Limb (tissue), 2 donors: ENCODE results near the gene RIOK2.
"Not testable (repeated sequence)": the region's sequence is repeated elsewhere in the genome, so short reads cannot be mapped to it uniquely, and the experiment has no call there.

Experiments
- DNase-seq, 2 donors: peaks; one replicate each; pipeline ENCODE4 v3.0.0-alpha.2; 2016; ENCODE audit errors: extremely low spot score in 2 of 2

Gene RIOK2

GRCh38 chr5:97167435-97167834, 15.6 kb downstream of the RIOK2 start:
- no peak for DNase-seq

DNA sequence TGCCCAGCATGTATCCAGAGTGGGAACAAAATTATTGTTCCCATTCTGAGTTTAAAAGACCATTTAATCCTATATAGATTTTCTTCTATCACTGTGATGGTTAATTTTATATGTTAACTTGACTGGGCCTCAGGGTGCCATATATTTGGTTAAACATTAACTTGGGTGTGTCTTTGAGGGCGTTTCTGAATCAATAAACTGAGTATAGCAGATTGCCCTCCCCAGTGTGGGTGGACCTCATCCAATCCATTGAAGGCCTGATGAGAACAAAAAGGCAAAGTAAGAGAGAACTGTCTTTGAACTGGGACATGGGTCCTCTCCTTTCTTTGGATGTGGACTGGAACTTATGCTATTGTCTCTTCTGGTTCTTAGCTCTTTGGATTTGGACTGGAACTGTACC, 17.3 kb downstream of the RIOK2 start:
- no peak for DNase-seq

DNA sequence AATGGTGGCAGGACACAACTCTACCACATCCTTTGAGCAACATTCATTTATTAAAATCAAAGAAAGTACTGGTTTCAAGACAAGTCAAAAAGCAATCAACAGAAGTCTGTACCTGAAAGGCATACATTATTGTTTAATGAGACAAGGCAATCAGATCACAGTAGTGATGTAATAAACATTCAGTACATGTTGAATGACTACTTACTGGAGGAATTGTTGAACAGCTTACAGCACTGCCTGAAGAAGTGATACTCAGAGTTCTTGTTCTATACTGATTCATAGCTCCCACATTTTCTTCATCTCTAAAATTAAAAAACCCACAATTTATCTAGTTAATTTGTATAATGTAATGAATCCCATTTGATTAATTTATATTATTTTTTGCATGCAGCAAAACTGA, 18.2 kb downstream of the RIOK2 start:
- DNase-seq = no peak

DNA sequence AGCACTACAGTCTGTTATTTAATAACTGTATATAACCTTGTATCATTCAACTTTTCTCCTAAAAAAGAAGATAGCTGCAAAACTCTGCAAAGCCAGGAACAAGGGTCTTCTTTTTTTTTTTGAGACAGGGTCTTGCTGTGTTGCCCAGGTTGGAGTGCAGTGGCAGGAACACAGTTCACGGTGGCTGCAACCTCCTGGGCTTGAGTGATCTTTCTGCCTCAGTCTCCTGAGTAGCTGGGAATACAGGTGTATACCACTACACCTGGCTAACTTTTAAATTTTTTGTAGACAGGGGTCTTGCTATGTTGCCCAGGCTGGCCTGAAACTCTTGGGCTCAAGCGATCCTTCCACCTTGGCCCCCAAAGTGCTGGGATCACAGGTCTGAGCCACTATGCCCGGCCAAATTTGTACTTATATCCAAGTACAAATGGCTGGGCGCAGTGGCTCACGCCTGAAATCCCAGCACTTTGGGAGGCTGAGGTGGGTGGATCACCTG, 19.2 kb downstream of the RIOK2 start:
- no peak for DNase-seq

DNA sequence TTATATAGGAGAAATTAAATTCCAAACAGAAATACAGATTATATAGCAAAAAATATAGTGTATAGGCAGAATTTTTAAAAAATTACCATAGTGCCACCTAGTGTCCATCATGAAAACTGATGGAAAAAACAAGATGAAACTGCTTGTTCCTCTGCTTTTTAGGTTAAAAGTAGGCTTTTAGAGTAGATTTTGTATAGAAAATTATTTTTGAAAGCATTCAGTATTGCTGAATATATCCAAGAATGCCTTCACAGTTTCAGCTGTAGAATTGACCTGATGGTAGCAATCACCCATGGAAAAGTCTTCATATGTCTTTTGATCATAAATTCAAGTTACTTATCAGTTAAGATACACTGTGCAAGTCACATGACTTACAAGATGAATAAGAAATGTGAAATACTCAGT, 19.7 kb downstream of the RIOK2 start:
- DNase-seq = peak in 1 of 2 donors; percentile 58

DNA sequence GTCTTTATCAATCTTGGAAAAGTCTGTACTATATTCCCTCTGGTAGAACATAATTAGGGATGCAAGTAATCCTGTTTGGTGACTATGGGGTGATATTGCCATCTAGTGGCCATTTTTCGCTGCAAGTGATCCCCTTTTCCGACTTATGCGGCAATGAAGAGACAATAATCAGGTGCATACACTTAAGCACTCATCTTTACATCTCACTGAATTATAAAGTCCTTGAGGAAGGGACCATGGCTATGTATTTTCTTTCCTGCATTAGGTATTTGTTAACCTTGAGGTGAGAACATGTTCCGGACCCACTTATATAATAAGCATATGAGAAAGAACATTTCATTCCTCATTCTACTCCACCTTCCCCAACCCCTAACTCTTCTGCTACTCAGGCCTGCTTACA, 21.0 kb downstream of the RIOK2 start:
- DNase-seq = peak; percentile 74 to 75

DNA sequence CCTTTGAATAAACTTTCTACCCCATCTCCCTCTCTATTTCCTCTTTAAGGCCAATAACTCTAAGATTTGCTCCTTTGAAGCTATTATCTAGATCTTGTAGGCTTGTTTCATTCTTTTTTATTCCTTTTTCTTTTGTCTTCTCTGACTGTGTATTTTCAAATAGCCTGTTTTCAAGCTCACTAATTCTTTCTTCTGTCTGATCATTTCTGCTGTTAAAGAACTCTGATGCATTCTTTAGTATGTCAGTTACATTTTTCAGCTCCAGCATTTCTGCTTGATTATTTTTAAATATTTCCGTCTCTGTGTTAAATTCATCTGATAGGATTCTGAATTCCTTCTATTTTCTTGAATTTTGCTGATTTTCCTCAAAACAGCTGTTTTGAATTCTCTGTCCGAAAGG, 25.4 kb downstream of the RIOK2 start:
- DNase-seq = no peak

- no peak for DNase-seq
Observed at GRCh38 chr5:97151370-97151769, 31.7 kb downstream of the RIOK2 start.

- DNase-seq = no peak
Observed at GRCh38 chr5:97150401-97150800, 32.6 kb downstream of the RIOK2 start.

- DNase-seq = no peak
Observed at GRCh38 chr5:97149709-97150108, 33.3 kb downstream of the RIOK2 start.

GRCh38 chr5:97148288-97148687, 34.8 kb downstream of the RIOK2 start:
- DNase-seq = no peak

DNA sequence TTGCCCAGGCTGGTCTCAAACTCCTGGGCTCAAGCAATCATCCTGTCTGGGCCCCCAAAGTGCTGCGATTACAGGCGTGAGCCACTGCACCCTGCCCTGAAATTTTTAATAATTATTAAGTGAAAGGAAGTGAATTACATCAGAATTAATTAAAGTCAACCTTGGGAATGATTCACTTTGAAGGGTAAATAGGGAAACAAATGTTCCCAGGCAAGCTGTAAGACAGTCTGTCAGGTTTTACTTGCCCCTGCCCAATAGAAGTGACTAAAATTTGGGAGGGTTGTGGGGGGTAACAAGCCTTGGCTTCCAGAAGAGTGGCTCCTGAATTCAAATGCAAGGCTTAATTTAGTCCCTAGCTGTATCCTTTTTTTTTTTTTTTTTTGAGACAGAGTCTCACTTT, 39.3 kb downstream of the RIOK2 start:
- DNase-seq = no peak

DNA sequence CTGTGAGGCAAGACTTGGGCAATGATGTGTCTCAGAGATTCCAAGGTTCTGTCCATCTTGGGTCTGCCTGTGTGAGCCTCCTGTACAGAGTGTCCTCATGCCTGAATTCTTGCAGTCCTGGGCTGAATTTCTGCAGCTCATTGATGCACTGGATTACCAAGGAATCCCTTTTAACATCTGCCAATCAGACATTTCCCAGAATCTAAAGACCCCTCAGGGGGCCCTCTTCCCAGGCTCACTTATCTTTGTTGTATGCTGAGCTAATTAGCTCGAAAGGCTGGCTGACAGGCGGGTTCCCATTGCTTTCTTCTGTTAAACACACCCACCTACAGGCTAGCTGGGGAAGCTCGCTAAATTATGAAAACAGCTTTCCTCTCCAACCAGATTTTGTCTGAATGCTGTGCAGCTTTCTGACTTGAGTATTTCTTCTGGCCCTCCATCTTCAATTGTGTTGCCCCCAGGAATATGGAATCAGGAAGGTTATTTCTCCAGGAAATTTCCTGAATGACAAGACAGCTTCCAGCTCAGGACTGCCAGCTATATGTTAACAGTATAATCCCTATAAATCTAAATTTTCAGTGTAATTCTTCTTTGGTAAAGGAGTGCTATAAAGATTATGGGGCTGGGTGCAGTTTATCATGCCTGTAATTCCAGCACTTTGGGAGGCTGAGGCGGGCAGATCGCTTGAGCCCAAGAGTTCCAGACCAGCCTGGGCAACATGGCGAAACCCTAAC, 40.4 kb downstream of the RIOK2 start, which contains the start of gene LIX1:
Gene LIX1, minus strand, starts transcription at position 91 of the 734 bp plus-strand sequence. Its CDS starts 35 bp downstream, at position 56.
- peak; percentile 68 to 83 for DNase-seq

DNA sequence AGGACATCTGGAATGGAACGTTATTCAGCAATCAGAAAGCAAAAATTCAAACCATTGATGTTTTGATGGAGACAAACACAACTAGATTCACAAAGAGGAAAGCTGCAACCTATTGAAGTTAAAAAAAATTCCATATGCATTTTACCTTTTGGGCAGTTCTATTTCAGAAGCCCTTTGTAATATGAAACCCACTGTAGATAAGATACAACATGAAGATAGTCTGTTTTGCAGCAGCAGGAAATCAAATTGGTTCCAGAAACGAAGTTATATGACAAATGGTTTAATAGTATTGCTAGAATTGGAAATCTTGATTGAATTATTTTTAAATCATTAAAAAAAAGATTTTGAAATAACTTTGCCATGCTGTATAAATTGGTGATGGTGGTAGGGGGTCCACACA, 41.5 kb downstream of the RIOK2 start:
- no peak for DNase-seq

- no peak for DNase-seq
Observed at GRCh38 chr5:97141031-97141430, 42.0 kb downstream of the RIOK2 start.

DNA sequence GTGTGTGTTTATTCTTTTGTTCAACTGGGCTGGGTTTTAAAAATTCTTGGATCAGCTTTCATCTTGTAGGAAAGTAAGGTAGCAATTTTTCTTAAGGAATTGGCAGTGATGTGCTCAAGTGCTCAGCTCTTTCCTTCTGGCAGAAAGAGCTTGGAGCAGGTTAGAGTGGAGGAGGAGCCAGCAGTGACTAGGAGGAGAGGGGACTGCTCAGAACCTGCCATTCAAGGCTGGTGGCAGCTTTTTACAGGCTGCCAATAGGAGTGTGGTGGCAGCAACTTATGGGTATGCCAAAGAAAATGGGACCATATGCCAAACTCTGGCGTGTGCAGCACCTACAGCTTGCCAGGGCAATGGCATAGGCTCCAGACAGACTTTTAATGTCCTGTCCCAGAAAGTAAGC, 42.8 kb downstream of the RIOK2 start:
- not testable (repeated sequence) for DNase-seq

- no peak for DNase-seq
Observed at GRCh38 chr5:97136475-97136874, 46.6 kb downstream of the RIOK2 start.

GRCh38 chr5:97135868-97136267, 47.2 kb downstream of the RIOK2 start:
- no peak for DNase-seq

- no peak for DNase-seq
Observed at GRCh38 chr5:97134634-97135033, 48.4 kb downstream of the RIOK2 start.

- DNase-seq = no peak
Observed at GRCh38 chr5:97133101-97133500, 49.9 kb downstream of the RIOK2 start.

GRCh38 chr5:97131921-97132320, 51.1 kb downstream of the RIOK2 start:
- no peak for DNase-seq

DNA sequence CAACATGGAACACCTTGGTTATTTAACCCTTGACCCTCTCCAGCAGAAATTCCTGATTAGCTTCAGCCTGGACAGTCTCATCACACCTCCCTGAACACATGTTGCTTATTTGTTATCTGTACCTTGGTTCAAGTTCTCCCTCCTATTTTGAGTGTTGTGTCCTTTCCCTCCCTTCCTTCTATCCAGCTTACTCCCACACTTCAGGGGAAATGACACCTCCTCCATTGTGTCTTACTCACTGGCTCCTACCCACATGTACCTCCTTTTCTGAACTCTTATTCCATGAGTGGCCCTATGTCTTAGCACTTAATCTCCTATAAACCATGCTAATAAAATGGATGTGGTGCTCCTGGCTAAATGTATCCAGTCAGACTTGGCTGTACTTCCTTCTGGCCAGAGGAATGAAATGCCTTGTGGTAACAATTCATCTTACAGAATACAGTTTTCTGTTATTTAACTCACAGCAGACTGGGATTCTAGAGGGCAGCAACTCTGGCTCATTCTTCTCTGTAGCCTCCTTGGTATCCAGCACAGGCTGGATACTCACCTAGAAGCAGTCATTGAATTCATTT, 51.8 kb downstream of the RIOK2 start:
- no peak for DNase-seq

GRCh38 chr5:97127727-97128126, 55.3 kb downstream of the RIOK2 start:
- DNase-seq = no peak
